OCI-M2 (cell line): ENCODE measurements around the gene GOLGA5.
A peak's percentile ranks its signal among the peaks of the same experiment; 100 is the strongest.
"Not testable (repeated sequence)": the region's sequence is repeated elsewhere in the genome, so short reads cannot be mapped to it uniquely, and the experiment has no call there.

ENCODE experiments used
- DNase-seq: peaks from one replicate; lab custom pipeline; 2025; ENCODE audit not compliant: unreplicated experiment; lab: John Stamatoyannopoulos, UW

GOLGA5 gene, protein sequence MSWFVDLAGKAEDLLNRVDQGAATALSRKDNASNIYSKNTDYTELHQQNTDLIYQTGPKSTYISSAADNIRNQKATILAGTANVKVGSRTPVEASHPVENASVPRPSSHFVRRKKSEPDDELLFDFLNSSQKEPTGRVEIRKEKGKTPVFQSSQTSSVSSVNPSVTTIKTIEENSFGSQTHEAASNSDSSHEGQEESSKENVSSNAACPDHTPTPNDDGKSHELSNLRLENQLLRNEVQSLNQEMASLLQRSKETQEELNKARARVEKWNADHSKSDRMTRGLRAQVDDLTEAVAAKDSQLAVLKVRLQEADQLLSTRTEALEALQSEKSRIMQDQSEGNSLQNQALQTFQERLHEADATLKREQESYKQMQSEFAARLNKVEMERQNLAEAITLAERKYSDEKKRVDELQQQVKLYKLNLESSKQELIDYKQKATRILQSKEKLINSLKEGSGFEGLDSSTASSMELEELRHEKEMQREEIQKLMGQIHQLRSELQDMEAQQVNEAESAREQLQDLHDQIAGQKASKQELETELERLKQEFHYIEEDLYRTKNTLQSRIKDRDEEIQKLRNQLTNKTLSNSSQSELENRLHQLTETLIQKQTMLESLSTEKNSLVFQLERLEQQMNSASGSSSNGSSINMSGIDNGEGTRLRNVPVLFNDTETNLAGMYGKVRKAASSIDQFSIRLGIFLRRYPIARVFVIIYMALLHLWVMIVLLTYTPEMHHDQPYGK

DNA sequence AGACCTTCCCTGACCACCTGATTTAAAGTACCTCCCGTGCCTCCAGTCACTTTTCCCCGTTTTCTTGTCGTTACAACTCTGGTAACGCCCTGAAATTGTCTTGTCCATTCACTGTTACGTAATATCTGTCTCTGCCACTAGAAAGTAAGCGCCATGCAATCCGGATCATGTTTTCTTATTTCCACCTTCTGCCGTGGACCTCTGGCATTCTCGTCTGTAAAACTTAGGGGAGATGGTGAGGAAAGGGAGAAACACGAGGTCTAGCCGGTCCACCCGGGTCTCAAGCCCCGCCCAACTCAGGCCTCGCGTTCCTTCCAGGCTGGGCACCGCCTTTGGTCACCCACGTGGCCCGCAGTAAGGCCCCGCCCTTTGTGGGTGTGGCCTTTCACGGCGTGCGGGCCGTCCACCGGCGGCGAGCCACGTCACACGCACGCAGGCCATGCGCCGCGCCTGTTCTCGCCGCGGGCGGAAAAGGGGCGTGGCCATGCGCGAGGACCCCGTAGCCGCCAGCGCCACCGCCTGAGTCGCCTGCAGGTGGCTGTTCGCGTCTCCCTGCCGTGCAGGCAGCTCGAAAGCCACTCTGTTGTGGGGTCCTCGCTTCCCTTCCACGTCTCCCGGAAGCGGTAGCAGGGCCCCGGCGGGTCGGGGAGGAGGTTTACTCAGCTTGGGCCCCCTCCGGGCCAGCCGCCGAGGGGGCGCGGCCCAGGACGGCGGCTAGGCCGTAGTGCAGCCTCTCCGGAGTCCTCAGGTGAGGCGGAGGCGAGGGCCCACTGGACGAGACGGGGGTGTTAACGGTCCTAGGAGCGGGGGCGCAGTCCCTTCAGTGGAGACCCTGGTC is at the start of gene GOLGA5:
GOLGA5 (plus strand) TSS at position 597 of the 838 bp plus-strand sequence. CDS start 3,133 bp downstream, outside the sequence.
- peak; percentile 94 for DNase-seq

DNA sequence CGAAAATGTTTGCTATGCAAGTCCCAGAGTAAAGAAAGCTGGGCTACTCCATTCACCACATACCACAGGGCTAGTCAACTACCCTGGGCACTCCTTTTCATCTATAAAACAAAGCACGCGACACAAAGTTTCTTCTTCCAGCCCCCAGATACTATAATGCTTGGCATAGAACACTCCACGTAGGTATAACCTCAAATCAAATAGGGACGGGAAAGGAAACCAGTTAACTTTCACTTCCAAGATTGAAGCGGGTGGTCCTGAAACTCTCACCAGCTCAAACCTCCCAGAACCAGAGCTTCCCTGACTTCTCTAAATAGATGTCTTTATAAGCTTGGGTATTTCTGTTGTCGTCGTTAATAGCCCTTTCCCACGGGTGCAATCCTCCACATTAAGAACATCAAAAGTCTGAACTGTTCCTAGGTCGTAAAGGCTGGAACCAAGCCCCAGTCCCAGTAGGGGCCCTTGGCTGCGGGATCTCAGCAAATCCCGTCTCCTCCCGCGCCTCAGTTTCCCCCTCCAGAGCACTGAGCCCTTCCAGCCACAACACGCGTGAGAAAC is 46.3 kb upstream of the GOLGA5 start:
- no peak for DNase-seq

DNA sequence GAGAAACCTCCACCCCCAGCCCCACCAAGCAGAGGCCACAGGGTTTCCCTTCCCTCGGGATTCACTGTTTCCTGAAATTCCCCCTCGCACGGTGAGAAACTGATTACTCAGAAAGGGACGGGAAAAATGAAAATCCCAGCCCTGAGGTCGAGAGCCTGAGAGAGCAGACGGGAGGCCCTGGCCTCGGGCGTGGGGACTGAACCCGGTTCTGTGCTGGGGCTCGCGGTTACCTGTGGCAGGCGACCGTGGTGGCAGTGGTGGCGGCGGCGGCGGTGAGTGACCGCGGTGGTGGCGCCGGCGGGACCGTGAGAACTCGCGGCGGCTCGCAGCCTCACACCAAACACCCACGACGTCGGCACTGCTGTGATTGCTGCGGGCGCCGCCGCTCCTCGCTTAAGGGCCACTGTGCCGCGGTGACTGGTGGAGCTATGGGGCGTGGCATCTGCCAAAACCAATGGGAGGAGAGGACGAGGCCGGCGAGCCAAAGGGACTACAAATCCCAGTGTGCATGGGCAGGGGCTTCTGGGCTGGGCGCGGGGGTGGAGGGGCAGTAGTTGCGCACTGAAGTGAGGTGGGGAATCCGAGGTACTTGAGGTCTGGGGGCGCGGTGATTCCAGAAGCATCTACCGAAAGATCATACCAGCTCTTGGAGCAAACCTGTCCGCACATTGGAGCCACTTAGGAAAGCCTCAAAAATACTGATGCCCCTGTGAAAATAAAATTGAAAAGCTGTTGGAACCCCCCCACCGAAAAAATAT is 45.7 kb upstream of the GOLGA5 start, which contains the start of gene LGMN:
LGMN (minus strand) TSS at position 369 of the 758 bp plus-strand sequence. CDS start 15,841 bp downstream, outside the sequence.
- DNase-seq = no peak

DNA sequence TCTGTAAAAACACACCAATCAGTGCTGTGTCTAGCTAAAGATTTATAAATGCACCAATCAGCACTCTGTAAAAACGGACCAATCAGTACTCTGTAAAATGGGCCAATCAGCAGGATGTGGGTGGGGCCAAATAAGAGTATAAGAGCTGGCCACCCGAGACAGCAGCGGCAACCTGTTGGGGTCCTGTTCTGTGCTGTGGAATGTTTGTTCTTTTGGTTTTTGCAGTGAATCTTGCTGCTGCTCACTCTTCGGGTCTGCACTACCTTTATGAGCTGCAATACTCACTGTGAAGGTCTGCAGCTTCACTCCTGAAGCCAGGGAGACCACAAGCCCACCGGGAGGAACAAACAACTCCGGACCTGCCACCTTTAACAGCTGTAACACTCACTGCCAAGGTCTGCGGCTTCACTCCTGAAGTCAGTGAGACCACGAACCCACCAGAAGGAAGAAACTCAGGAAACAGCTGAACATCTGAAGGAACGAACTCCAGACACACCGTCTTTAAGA is 43.8 kb upstream of the GOLGA5 start:
- DNase-seq = not testable (repeated sequence)

DNA sequence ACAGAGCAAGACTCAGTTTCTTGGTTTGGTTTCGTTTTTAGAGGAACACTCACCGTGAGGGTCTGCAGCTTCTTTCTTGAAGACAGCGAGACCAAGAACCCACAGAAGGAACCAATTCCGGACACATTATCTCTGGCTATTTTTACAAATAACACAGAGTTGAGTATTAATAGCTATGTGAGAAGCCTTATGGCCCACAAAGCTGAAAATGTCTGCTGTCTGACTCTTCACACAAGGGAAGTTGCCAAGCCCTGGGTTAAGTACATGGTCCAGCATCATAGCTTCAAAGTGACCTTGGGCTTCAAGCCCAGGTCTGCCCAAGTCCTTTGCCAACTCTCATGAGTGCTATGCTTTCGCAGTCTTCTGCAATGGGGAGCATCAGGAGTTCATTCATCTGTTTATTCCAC is 43.1 kb upstream of the GOLGA5 start:
- no peak for DNase-seq

DNA sequence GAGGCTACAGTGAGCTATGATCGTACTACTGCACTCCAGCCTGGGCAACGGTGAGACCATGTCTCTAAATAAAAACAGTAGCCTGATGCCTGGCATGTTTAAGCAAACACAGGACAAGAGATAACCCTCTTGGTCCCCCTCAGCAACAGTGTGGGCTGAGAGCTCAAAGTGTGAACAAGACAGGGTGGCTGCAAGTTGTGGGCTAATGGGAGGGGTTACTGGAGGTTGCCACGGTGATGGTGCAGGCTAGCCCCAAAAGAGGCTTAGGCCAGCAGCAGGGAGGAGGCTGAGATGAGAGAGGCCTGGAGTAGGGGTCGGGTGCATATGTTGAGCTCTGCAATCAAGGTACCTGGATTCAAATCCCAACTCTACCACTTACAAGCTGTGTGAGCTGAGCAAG is 42.3 kb upstream of the GOLGA5 start:
- no peak for DNase-seq

DNA sequence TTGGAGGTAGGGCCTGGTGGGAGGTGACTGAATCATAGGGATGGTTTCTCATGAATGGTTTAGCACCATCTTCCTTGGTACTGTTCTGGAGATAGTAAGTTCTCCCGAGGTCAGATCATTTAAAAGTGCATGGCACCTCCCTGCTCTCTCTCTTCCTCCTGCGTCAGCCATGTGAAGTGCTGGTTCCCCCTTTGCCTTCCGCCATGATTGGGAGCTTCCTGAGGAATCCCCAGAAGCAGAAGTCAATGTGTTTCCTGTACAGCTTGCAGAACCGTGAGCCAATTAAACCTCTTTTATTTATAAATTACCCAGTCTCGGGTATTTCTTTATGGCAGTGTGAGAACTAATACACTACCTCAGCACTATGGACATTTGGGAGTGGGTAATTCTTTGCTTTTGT is 40.9 kb upstream of the GOLGA5 start:
- DNase-seq = no peak

DNA sequence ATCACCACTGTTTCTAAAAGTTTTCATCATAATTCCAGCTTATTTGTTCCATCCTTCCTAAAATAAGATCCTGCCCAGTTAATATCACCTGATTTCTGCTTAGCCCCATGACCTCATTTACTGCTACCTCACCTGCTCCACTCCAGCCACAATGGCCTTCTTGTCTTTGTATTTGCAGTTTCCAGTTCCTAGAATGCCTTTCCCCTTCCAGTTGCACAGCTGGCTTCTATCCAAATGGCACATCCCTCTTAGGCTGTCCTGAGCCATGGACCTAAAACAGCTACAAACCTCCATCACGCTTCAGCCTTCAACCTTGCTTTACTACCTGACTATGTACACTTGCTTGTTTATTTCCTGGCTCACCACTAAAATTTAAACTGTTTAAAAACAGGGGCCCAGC is 39.1 kb upstream of the GOLGA5 start:
- no peak for DNase-seq

DNA sequence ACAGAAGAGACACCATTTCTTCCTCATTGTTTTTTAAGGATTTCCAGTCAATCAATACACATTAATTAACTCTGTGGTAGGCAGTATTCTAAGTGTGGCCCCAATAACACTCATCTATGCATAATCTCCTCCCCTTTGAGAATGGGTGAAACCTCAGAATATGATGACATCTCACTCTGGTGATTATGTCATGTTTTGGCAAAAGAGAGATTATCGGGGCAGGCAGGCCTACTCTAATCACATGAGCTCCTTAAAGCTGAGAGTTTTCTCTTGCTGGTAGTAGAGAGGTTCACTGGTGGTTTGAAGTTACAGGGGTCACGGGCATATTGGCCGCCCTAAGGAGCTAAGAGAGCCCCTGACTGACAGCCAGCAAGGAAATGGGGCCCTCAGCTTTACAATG is 38.6 kb upstream of the GOLGA5 start:
- no peak for DNase-seq

DNA sequence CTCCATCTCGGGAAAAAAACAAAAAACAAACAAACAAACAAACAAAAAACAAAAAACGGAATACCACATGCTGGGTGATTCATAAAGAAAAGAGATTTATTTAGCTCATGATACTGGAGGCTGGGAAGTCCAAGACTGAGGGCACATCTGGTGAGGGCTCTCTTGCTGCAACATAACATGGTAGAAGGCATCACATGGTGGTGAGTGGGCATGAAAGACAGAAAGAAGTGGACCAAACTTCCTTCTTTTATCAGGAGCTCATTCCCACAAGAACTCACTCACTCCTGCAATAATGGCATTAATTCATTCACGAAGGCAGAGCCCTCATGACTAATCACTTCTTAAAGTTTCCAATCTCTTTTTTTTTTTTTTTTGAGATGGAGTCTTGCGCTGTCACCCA is 37.7 kb upstream of the GOLGA5 start:
- no peak for DNase-seq

DNA sequence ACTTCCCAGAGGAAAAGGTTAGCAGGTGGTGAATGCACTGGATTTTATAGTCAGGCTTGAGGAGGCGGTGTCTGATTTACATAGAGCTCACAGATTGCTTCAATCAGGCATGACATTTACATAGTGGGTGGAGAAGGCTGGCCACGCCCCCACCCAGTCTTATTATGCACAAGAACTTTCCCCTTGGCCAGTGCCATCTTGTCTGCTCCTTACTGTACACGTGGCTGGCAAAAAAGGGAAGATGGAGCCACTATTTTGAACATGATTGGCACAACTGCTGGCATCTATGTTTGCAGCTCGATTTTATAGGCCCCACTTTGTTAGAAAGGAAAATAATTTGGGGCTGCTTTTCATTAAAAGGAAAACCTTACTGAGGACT is 34.8 kb upstream of the GOLGA5 start:
- no peak for DNase-seq

DNA sequence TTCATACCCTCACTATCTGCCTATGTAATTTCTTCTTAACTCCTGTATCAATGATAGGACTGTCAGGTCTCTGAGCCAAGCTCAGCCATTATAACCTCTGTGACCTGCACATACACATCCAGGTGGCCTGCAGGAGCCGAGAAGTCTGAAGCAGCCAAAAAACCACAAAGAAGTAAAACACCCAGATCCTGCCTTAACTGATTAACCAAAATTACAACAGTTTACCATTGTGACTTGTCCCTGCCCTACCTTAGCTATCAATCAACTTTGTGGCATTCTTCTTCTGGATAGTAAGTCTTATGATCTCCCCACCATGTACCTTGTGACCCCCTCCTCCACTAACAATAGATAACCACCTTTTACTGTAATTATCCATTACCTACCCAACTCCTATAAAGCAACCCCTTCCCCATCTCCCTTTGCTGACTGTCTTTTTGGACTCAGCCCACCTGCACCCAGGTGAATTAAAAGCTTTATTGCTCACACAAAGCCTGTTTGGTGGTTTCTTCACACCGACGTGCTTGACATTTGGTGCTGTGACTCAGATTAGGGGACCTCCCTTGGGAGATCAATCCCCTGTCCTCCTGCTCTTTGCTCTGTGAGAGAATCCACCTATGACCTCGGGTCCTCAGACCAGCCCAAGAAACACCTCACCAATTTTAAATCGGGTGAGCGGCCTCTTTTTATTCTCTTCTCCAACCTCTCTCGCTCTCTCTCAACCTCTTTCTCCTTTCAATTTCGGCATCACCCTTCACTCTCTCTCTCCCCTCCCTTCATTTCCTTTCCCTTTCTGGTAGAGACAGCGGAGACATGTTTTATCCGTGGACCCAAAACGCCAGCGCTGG is 34.2 kb upstream of the GOLGA5 start:
- DNase-seq = no peak

DNA sequence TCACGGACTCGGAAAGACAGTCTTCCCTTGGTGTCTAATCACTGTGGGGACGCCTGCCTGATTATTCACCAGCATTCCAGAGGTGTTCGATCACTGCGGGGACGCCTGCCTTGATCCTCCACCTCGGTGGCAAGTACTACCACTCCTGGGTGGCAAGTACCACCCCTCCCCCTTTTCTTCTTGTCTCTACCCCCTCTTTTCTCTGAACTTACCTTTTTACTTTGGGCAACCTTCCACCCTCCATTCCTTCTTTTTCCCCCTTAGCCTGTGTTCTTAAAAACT is 33.6 kb upstream of the GOLGA5 start:
- no peak for DNase-seq

DNA sequence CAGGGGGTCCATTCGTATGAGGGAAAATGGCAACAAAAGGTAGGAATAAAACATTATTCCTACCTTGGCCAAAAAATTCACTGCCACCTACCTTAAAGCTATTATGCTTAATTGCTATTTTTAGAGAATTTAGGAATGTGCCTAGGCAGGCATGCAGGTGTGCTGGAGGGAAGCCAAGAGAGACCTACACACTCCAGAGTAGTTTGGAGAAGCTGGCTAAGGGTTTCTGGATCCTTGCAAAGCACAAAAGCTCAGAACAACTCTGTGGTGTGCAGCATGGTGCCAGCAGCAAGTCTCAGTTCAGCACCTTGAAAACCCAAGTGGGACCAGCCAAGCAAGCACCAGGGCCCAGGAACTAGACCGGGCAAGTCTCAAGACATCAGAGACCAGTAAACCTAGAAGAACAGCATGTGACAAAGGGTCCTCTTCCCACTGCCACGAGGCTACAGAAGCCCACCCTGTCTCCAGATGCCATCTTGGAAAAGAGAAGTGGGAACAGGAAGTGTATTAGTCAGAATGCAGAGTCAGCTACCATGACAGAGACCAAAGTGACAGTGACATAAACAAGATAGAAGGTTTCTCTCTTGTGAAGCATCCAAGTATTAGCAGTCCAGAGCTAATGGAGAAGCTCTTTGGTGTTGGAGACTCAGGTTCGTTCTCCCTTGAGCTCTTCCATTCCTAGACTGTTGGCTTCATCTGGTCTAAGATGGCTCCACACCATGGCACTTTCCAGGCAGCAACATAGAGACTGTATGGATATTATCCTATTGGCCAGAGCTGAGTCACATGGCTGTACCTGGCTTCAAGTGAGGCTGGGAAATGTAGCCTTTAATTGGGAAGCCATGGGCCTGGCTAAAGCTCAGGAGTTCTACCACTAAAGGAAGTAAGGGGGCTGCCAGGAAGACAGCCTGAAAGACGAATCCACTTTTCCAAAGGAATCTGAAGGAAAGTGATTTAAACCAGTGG is 30.2 kb upstream of the GOLGA5 start:
- DNase-seq = not testable (repeated sequence)

DNA sequence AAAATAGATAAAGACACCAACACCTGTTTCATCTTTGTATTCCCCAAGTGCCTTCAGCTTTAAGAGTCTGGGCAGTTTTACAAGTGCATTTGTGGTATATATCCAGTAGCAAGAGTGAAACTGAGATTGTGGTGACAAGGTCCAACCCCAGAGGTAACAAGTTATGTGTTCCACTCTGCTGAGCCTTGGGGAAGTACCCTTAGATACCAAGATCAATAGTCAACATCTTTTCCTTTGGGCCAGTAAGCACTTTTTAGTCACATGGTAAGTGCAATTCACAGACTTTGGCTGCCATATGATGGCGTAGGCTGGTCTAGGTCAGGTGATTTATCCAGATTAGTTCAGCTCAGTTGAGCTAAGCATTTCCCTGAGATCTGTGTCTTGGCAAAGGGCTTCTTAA is 25.9 kb upstream of the GOLGA5 start:
- not testable (repeated sequence) for DNase-seq

DNA sequence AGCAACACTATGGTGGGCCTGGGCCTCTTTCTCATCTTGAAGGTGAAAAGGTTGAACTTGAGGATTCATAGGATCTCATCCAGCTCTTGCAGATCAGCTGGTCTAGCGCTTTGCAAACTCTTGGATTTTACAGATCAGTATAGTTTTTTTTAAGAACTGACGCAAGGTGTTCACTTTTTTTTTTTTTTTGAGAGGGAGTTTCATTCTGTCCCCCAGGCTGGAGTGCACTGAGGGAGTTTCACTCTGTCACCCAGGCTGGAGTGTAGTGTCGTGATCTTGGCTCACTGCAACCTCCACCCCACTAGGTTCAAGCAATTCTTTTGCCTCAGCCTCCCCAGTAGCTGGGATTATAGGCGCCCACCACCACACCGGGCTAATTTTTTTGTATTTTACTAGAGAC is 25.3 kb upstream of the GOLGA5 start:
- DNase-seq = no peak

DNA sequence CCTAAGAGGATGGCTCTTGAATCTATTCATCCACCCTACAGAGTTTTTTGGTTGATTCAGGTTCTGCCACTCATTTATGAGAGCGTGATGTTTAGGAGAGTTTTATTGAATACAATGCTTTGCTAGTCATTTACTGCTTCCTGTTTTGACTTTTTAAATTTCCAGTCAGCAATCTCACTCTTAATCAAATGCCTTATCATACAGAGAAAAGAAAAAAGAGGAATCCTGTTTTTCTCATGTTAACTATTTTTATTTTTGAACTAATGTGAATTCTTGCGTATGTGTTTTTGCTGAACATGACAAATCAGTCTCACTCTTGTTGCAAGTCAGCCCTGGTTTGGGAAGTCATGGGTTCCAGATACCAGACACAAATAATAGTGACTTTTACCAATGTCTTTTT is 23.6 kb upstream of the GOLGA5 start:
- DNase-seq = no peak

DNA sequence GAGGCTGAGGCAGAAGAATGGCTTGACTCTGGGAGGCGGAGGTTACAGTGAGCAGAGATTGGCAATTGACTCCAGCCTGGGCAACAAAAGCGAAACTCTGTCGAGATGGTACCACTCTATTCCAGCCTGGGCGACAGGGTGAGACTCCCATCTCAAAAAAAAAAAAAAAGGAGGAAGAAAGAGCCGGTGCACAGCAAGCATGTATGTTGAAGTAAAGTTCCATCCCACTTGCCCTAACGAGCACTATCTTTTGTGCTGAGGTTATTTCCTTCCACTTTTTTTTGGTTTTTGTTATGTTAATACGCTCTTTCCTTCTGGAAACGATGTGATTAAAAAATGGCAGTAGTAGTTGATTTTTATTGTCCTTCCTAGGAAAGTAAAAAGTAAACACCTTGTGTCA is 19.5 kb upstream of the GOLGA5 start:
- DNase-seq = no peak
